HepG2 (cell line): Measurements from ENCODE around the gene TSEN34. TPM values are rescaled to one million over a fixed set of nuclear protein-coding genes. Genes with fewer than 3 reads are reported as not detected.

Experiments used
- AKAP8 ChIP-seq: sonication (generic); formaldehyde crosslinking; IDR thresholded peaks from 2 replicates; pipeline ENCODE4 v1.5.1; 2020; ENCODE audit warnings: mild to moderate bottlenecking, missing genetic modification reagents
- CHD4 ChIP-seq: fragments of 200-600 bp; sonication (generic); IDR thresholded peaks from 2 replicates; pipeline ENCODE4 v1.7.0; 2017; ENCODE audit warnings: mild to moderate bottlenecking, low read length, borderline replicate concordance
- MIXL1 ChIP-seq: IDR thresholded peaks from 2 replicates; pipeline ENCODE4 v1.6.1; 2016
- NONO ChIP-seq, 2 experiments: fragments of 450-650 bp in 1 of 2; sonication (generic) in 1 of 2; formaldehyde crosslinking in 1 of 2; IDR thresholded peaks in 1 of 2; conservative IDR thresholded peaks in 1 of 2; 2 replicates each; pipeline versions ENCODE4 v1.6.1 to v1.8.0; 2017 to 2022; ENCODE audit warnings: mild to moderate bottlenecking in 1 of 2, missing genetic modification reagents in 1 of 2, moderate library complexity in 1 of 2
- PAX8 ChIP-seq: sonication (generic); formaldehyde crosslinking; IDR thresholded peaks from 2 replicates; pipeline ENCODE4 v1.8.0; 2022; ENCODE audit warnings: mild to moderate bottlenecking, missing genetic modification reagents, borderline replicate concordance
- PLRG1 ChIP-seq: fragments of 450-650 bp; conservative IDR thresholded peaks from 2 replicates; pipeline ENCODE4 v1.6.1; 2016
- SALL1 ChIP-seq: sonication (generic); formaldehyde crosslinking; IDR thresholded peaks from 2 replicates; pipeline ENCODE4 v1.8.0; 2022; ENCODE audit warnings: mild to moderate bottlenecking, missing genetic modification reagents
- SP1 ChIP-seq, 2 experiments: fragments of 450-650 bp in 1 of 2; sonication (generic) in 1 of 2; formaldehyde crosslinking in 1 of 2; IDR thresholded peaks; 2 replicates each; pipeline versions ENCODE4 v1.4.0 to v1.6.1; 2016 to 2020; ENCODE audit warnings: missing genetic modification reagents in 1 of 2
- THRA ChIP-seq: sonication (generic); formaldehyde crosslinking; IDR thresholded peaks from 2 replicates; pipeline ENCODE4 v1.4.0; 2020; ENCODE audit warnings: missing genetic modification reagents, borderline replicate concordance
- ZBED4 ChIP-seq: sonication (generic); formaldehyde crosslinking; IDR thresholded peaks from 2 replicates; pipeline ENCODE4 v1.4.0; 2020; ENCODE audit warnings: missing genetic modification reagents, borderline replicate concordance
- ZBTB43 ChIP-seq: sonication (generic); formaldehyde crosslinking; conservative IDR thresholded peaks from 2 replicates; pipeline ENCODE4 v1.4.0; 2020; ENCODE audit warnings: missing genetic modification reagents
- ZNF280B ChIP-seq: sonication (generic); formaldehyde crosslinking; IDR thresholded peaks from 2 replicates; pipeline ENCODE4 v1.5.0; 2020; ENCODE audit warnings: missing genetic modification reagents, mild to moderate bottlenecking, borderline replicate concordance
- ZNF296 ChIP-seq: sonication (generic); formaldehyde crosslinking; conservative IDR thresholded peaks from 2 replicates; pipeline ENCODE4 v1.5.0; 2020; ENCODE audit warnings: mild to moderate bottlenecking, missing genetic modification reagents
- ZNF513 ChIP-seq: sonication (generic); formaldehyde crosslinking; conservative IDR thresholded peaks from 2 replicates; pipeline ENCODE4 v1.5.0; 2020; ENCODE audit warnings: missing genetic modification reagents
- ZNF570 ChIP-seq: sonication (generic); formaldehyde crosslinking; IDR thresholded peaks from 2 replicates; pipeline ENCODE4 v1.4.0; 2020; ENCODE audit warnings: mild to moderate bottlenecking, missing genetic modification reagents, borderline replicate concordance
- ZNF691 ChIP-seq: sonication (generic); formaldehyde crosslinking; IDR thresholded peaks from 2 replicates; pipeline ENCODE4 v1.4.0; 2020; ENCODE audit warnings: missing genetic modification reagents, low read depth, mild to moderate bottlenecking, borderline replicate concordance
- ZNF747 ChIP-seq: sonication (generic); formaldehyde crosslinking; IDR thresholded peaks from 2 replicates; pipeline ENCODE4 v1.8.1; 2023; ENCODE audit warnings: missing genetic modification reagents, mild to moderate bottlenecking, borderline replicate concordance
- ZNF780A ChIP-seq: sonication (generic); formaldehyde crosslinking; IDR thresholded peaks from 2 replicates; pipeline ENCODE4 v1.8.0; 2022; ENCODE audit warnings: mild to moderate bottlenecking, missing genetic modification reagents, moderate library complexity
- polyA plus RNA-seq, 8 experiments: library from polyadenylated mRNA; depleted of rRNA in 3 of 8; stranded (reverse) in 7 of 8; unstranded in 1 of 8; fragments of >200 nt; fragmentation: Illumina TruSeq in 4 of 8; extraction: Trizol in 4 of 8; gene quantifications; 2 replicates each; pipeline versions ENCODE4 v1.2.1 to v1.2.3, GENCODE V29; 2011 to 2016; ENCODE audit warnings: low read depth in 4 of 8, missing spikeins in 1 of 8, mixed read lengths in 1 of 8; ENCODE audit not compliant: insufficient read depth in 1 of 8
- total RNA-seq, 5 experiments: library from RNA; depleted of rRNA; stranded (reverse); fragments of >200 nt; fragmentation: Illumina TruSeq; extraction: Trizol; gene quantifications; 2 replicates each; pipeline ENCODE4 v1.2.3, GENCODE V29; 2016; ENCODE audit warnings: low read depth in 1 of 5

Gene TSEN34
- total and polyA plus RNA-seq, 2 of the 13 experiments (the other 11 are each of a cell fraction or from before 2014, with no cell fraction given) = 55.1 to 65.4 TPM

GRCh38 chr19:54189145-54189734, 1.9 kb upstream of the TSEN34 start, which contains the start of gene MBOAT7 (continued):
- TF ChIP-seq ZBED4 (CRISPR knock-in tag) (peak; percentile 34; the same call in 1 of the 2 replicates), SP1 (IDR thresholded peaks at IDR 0.05) (no peak), SP1 (CRISPR knock-in tag; IDR thresholded peaks at IDR 0.05) (peak; percentile 51), THRA (CRISPR knock-in tag) (no peak), ZNF691 (CRISPR knock-in tag) (peak; percentile 81; the same call in 1 of the 2 replicates), ZNF780A (CRISPR knock-in tag) (no peak), ZNF570 (CRISPR knock-in tag) (no peak), PAX8 (CRISPR knock-in tag) (peak; percentile 93; the same call in 1 of the 2 replicates), SALL1 (CRISPR knock-in tag) (peak; percentile 72), CHD4 (no peak), PLRG1 (no peak), AKAP8 (no peak), ZBTB43 (no peak; the same call in none of the 2 replicates), NONO (IDR thresholded peaks at IDR 0.05) (no peak), NONO (CRISPR knock-in tag; conservative IDR thresholded peaks at IDR 0.05) (no peak), ZNF747 (CRISPR knock-in tag) (no peak), ZNF280B (CRISPR knock-in tag) (peak; percentile 64; the same call in 1 of the 2 replicates), MIXL1 (CRISPR knock-in tag) (no peak), ZNF296 (CRISPR knock-in tag) (no peak), ZNF513 (no peak)
